Caco-2 (cell line): Measurements from ENCODE around the gene SOWAHD. TPM values are rescaled to one million over a fixed set of nuclear protein-coding genes. Genes with fewer than 3 reads are reported as not detected.

Source experiments
- BruUV-seq: library from RNA; stranded (reverse); fragments of 400-500 nt; replicated peaks from 2 replicates; lab custom pipeline; 2021; lab: Mats Ljungman, UMichigan
- CTCF ChIA-PET: fragments of 300-600 bp; sonication (Branson Sonifier 250); formaldehyde crosslinking; loops from one replicate; lab custom pipeline; 2022; ENCODE audit warnings: antibody characterized with exemption; lab: Charles Lee
- POLR2A ChIA-PET: fragments of 300-600 bp; sonication (Branson Sonifier 250); formaldehyde crosslinking; loops from one replicate; lab custom pipeline; 2022; ENCODE audit warnings: antibody characterized with exemption; lab: Charles Lee
- DNase-seq, 2 experiments: peaks; one replicate each; pipeline versions ENCODE4 v3.0.0 to v3.0.0-alpha.2; 2020 to 2022
- H3K27me3 ChIP-seq: replicated peaks from 2 replicates; pipeline ENCODE4 v1.6.0; 2011; ENCODE audit warnings: low read length; ENCODE audit not compliant: control insufficient read depth, insufficient read depth
- H3K36me3 ChIP-seq: 2 replicates; pipeline ENCODE4 v1.5.1; 2011; ENCODE audit warnings: low read length; ENCODE audit not compliant: control insufficient read depth, insufficient read depth
- H3K4me1 ChIP-seq: fragments of 250-450 bp; sonication (Bioruptor Pico); 2 replicates; pipeline ENCODE4 v1.5.1; 2020; ENCODE audit warnings: mild to moderate bottlenecking
- H3K4me3 ChIP-seq: 2 replicates; pipeline ENCODE4 v1.5.1; 2011; ENCODE audit warnings: low read depth, mild to moderate bottlenecking, control low read depth, low read length
- H3K9me3 ChIP-seq: fragments of 250-450 bp; sonication (Bioruptor Pico); 2 replicates; pipeline ENCODE4 v1.5.1; 2020; ENCODE audit warnings: mild to moderate bottlenecking, moderate library complexity
- H3K27ac Mint-ChIP-seq: one replicate; pipeline ENCODE4 v1.8.0; 2022; ENCODE audit warnings: mixed read lengths; ENCODE audit not compliant: unreplicated experiment
- H3K27me3 Mint-ChIP-seq: one replicate; pipeline ENCODE4 v1.8.0; 2022; ENCODE audit warnings: mixed read lengths; ENCODE audit not compliant: insufficient read depth, unreplicated experiment
- H3K36me3 Mint-ChIP-seq: one replicate; pipeline ENCODE4 v1.8.0; 2022; ENCODE audit warnings: mild to moderate bottlenecking, mixed read lengths; ENCODE audit not compliant: insufficient read depth, unreplicated experiment
- H3K4me1 Mint-ChIP-seq: one replicate; pipeline ENCODE4 v1.8.0; 2022; ENCODE audit warnings: low read depth, mixed read lengths; ENCODE audit not compliant: unreplicated experiment
- H3K4me3 Mint-ChIP-seq: one replicate; pipeline ENCODE4 v1.8.0; 2022; ENCODE audit warnings: mild to moderate bottlenecking, moderate library complexity, mixed read lengths; ENCODE audit not compliant: unreplicated experiment
- H3K9me3 Mint-ChIP-seq: one replicate; pipeline ENCODE4 v1.8.0; 2022; ENCODE audit warnings: mixed read lengths; ENCODE audit not compliant: unreplicated experiment
- CTCF ChIP-seq, 2 experiments: fragments of 200-600 bp in 1 of 2; IDR thresholded peaks; 1 replicate in 1 of 2; 2 replicates in 1 of 2; pipeline versions ENCODE4 v1.5.1 to v1.8.0; 2011 to 2022; ENCODE audit warnings: antibody characterized with exemption in 1 of 2, control low read depth in 1 of 2, inconsistent platforms in 1 of 2, low read depth in 1 of 2, low read length in 1 of 2, mild to moderate bottlenecking in 1 of 2, moderate library complexity in 1 of 2; ENCODE audit not compliant: insufficient read depth in 1 of 2, severe bottlenecking in 1 of 2, unreplicated experiment in 1 of 2
- intact Hi-C: fragments of 100-400 bp; cut with micrococcal nuclease; formaldehyde crosslinking; loops from one replicate; pipeline ENCODE4 v1.10.0; 2022; ENCODE audit not compliant: unreplicated experiment
- total RNA-seq: library from RNA; stranded (reverse); gene quantifications from 2 replicates; pipeline ENCODE4 v1.2.3, GENCODE V29; 2022

Gene SOWAHD
- total RNA-seq, 1 experiment from 2014 or later = 2.0 TPM

GRCh38 chrX:119809185-119809666 lies 50.8 kb downstream of the SOWAHD start:
- ChIA-PET POLR2A (no interaction called here), CTCF (no interaction called here)
- Mint-ChIP-seq H3K27ac (no peak overlapping the region), H3K9me3 (no peaks in the 10 kb centered on the region), H3K4me1 (no peaks in the 10 kb centered on the region), H3K4me3 (no peak overlapping the region), H3K36me3 (no peaks in the 10 kb centered on the region), H3K27me3 (peaks cover 3% of the 10 kb centered on the region)
- intact Hi-C loops = no loop called here
- Histone ChIP-seq H3K4me1 (no peaks in the 10 kb centered on the region), H3K9me3 (no peaks in the 10 kb centered on the region), H3K27me3 (no peaks in the 10 kb centered on the region), H3K36me3 (no peaks in the 10 kb centered on the region), H3K4me3 (no peak overlapping the region)
- BruUV-seq = no TSS peak
- TF ChIP-seq CTCF (IDR thresholded peaks at IDR 0.05; ENCODE audit: insufficient read depth in 1 of 2, low read depth in 1 of 2, low read length in 1 of 2, severe bottlenecking in 1 of 2, unreplicated experiment in 1 of 2) = no peak
- DNase-seq = no peak

Other genes with a start within 250 kb of the SOWAHD start
- 22.7 and 29.2 TPM in 2 replicates for gene STEEP1, start 193.2 kb upstream of the SOWAHD start, total RNA-seq
- gene UBE2A, start 184.0 kb upstream of the SOWAHD start, total RNA-seq = 49.6 and 52.9 TPM in 2 replicates
- gene NKRF, start 152.2 kb upstream of the SOWAHD start, total RNA-seq = 14.4 and 16.6 TPM in 2 replicates
- gene SEPTIN6, start 65.4 kb upstream of the SOWAHD start, total RNA-seq = 11.1 and 12.1 TPM in 2 replicates
- 1,700 and 1,787 TPM in 2 replicates for gene RPL39, start 33.0 kb downstream of the SOWAHD start, total RNA-seq
- gene UPF3B, start 94.4 kb downstream of the SOWAHD start, total RNA-seq = 18.4 and 19.0 TPM in 2 replicates
- gene RNF113A, start 113.1 kb downstream of the SOWAHD start, total RNA-seq = 12.7 and 13.3 TPM in 2 replicates
- gene NDUFA1, start 113.2 kb downstream of the SOWAHD start, total RNA-seq = 82.6 and 83.6 TPM in 2 replicates
- gene AKAP14, start 137.3 kb downstream of the SOWAHD start, total RNA-seq = not detected in 2 replicates
- 7.2 and 9.5 TPM in 2 replicates for gene NKAP, start 185.2 kb downstream of the SOWAHD start, total RNA-seq